HG03521 (cell line): Measurements from ENCODE around the gene GPI.
"Not testable (repeated sequence)": the region's sequence is repeated elsewhere in the genome, so short reads cannot be mapped to it uniquely, and the experiment has no call there.

ENCODE experiments used
- ATAC-seq: cut with Tn5 transposase; IDR thresholded peaks from one replicate; pipeline ENCODE4 v1.9.1; 2021; ENCODE audit warnings: mild to moderate bottlenecking, moderate library complexity; ENCODE audit not compliant: unreplicated experiment

Gene GPI

DNA sequence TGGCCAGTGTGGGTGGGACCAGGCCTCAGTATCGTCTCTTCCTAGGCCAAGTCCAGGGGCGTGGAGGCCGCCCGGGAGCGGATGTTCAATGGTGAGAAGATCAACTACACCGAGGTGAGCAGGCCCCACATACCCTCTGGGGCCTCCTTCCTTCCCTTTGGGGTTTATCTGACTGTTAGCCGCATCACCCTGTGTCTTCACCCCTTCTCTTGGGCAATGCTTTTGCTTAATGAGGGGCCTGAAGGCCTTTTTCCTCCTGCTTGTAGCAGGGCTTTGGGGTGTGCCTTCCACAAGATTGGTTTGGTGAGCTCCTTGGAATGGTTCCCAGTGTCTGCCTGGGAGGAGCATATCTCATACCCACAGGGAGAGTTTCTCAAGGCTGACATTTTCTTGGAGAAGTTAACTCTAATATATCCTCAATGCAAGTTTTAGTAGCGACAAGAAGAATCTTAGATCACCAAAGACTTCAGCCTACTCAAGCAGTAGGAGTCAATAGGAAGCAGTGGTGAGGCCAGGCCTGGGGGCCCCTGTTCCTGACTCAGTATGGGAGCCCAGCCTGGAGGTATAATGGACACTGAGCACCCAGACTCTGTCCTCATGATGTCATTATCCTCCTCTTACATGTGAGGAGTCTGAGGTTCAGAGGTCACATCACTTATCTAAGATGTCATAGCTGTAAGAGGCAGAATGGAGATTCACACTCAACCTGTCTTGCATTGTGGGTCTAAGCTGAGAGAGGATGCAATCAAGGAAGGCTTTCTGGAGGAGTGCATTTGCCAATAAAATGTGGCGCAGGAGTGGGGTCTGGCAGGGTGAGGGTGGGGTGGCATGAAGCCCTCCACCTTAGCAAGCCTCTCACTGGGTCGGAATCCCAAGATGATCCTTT lies 2.0 kb downstream of the GPI start:
- no peak for ATAC-seq

DNA sequence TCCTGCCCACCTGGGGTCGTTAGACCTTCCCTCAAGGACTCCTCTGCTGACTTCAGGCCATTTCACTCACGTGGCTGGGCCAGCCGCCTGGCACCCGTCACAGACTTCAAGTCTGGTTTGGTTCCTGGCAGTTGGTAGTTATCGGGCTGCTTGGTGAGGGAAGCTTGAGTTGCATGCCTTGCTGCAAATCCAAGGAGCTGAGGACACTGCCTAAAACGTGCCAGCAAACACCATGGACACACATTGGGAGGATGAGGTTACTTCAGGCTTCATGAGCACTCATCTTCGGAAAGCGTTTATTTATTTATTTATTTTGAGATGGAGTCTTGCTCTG lies 2.6 kb downstream of the GPI start:
- no peak for ATAC-seq

DNA sequence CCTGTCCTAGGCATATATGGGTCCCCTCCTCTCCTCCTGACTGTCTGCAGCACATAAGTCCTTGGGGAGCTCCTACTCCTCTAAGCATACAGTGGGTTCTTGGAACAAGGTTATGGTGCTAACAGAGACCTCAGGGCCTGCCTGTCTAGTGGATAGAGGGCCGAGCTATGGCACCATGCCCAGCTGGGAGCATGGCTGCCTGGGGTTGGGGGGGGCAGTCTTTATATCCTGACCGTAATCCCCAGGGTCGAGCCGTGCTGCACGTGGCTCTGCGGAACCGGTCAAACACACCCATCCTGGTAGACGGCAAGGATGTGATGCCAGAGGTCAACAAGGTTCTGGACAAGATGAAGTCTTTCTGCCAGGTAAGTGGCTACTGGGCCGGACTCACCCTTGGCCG lies 3.3 kb downstream of the GPI start:
- ATAC-seq = no peak

DNA sequence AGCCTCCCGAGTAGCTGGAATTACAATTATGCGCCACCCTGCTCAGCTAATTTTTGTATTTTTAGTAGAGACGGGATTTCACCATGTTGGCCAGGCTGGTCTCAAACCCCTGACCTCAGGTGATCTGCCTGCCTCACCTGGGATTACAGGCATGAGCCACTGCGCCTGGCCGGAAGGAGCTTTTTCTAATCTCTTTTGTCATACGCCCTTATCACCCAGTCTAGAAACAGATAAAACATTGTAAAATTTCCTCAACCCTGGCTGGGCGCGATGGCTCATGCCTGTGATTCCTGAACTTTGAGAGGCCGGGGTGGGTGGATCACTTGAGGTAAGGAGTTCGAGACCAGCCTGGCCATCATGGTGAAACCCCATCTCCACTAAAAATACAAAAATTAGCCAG lies 4.2 kb downstream of the GPI start:
- not testable (repeated sequence) for ATAC-seq

DNA sequence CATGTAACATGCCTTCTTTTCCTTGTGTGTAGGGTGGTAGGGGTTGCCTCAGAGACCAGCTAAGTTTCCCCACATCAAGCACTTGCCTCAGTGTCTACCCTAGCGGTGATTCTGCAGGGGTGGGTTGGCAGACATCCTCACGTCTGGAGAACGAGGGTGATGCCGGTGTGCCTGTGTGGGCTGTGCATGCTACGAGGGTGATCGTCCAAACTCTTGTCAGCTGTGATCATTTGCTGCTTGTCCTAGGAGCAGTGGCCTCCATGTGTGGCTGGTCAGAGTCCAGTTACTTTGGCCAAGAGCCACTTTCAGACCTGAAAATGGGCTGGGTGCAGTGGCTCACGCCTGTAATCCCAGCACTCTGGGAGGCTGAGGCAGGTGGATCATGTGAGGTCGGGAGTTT lies 5.1 kb downstream of the GPI start:
- no peak for ATAC-seq

DNA sequence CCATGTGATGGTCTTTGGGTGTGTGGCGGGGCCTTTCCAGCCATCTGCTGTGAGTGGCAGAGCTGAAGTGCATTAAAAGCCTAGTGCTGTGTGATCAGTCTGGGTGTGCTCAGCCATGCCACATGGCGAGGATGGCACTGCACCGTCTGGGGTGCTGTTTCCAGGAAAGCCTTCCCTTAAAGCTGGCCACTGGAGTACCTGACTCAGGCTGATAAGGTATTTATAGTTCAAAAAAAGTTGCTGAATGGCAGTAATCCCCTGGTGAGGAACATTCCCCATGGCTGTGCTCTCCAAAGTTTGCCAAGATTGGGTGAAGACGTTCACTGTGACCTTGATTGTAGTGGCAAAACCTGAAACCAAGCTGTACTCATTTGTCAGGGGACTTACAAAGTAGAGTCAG lies 6.0 kb downstream of the GPI start:
- no peak for ATAC-seq

DNA sequence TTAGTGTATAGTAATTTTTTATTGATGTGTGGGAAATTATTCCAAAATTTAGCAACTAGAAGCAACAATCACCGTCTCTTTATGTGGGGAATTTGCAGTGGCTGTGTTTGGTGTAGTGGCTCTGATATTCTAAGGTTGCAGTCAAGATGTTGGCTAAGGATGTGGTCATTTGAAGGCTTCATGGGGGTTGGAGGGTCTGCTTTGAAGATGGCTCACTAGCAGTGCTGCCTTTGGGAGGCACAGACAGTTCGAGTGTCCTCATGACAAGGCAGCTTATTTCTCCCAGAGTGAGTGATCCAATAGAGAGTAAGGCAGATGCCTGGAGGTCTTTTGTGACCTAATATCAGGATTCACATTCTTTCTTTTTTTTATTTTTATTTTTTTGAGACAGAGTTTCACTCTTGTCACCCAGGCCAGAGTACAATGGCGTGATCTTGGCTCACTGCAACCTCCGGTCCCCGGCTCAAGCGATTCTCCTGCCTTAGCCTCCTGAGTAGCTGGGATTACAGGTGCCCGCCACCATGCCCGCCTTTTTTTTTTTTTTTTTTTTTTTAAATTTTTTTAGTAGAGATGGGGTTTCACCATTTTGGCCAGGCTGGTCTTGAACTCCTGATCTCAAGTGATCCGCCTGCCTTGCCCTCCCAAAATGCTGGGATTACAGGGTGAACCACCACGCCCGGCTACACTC lies 8.7 kb downstream of the GPI start:
- ATAC-seq = no peak

DNA sequence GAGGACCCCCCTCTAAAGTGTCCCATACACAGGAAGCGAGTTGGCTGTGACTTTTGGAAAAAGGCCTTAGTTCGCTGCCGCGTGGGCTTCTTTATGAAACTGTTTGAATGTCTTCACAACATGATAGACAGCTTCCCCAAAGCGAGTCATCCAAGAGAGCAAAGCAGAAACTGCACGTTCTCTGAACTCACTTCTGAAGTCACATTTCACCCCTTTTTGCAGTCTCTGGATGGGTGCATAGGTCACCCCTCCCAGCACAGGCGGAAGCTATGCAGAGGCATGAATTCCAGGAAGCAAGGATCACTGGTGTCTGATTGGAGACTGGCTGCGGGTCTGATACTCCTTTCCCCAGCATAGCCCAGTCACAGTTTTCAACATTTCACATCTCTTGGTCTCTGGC lies 10.6 kb downstream of the GPI start:
- ATAC-seq = no peak

DNA sequence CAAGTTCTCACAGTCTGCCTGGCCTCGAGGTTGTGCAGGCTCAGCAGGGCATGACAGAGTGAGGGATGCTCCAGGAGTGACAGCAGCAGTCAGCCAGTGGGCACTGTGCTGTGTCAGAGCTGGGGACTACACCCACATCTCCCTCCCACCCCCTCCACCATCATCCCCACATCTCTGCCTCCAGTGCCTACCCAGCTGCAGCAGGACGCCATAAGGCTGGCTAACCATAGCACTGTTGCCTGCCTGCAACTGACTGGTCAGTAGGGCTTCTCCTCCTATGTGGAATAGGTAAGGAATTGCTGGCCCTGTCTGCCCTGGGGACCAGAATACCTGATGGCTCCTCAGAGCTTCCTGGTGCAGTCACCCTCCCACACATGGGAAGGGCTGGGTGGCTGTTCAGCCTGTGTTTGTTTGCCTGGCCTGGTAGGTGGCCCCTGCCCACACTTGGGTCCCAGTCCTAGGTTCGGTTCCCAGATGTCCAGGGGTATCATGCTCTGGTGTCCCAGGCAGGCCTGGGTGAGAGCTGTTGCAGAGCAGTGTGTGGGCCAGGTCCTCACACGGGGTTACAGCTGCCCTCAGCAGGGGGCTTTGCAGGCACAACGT lies 15.7 kb downstream of the GPI start:
- ATAC-seq = no peak

DNA sequence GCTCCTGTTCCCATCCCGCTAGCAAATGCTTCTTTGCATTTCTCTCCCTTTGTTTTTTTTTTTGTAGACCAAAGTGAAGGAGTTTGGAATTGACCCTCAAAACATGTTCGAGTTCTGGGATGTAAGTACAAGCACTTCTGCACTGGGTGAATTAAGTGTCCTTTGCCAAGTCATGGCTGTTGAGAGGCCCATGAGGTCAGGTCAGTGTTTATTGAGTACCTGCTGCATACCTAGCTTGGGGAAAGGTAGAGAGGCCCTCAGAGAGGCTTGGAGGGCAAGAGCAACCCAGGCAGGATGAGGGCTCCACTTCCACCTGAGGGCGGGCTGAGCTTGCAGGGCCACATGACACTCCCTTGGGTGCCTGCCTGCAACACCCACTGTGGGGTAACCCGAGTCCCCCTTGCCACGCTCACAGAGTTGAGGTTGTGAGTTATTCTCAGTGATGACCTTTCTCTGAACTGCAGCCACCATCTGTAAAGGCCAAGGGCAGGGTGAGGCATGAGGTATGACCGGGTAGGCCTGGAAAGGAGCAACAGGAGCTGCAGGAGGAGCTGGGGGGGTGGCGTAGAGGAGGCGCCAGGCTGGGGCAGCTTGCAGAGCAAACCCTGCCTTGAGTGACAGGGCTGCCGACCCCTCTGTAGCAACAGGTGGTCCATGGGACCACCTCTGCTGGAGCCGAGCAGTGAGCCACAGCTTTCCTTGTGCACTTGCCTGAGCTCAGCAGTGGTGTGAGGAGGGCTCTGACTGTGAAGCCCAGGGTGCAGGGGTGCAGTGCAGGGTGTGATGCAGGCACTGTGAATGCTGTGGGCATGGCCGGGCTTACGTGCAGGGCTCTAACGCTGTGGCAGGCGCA lies 16.6 kb downstream of the GPI start:
- ATAC-seq = no peak

DNA sequence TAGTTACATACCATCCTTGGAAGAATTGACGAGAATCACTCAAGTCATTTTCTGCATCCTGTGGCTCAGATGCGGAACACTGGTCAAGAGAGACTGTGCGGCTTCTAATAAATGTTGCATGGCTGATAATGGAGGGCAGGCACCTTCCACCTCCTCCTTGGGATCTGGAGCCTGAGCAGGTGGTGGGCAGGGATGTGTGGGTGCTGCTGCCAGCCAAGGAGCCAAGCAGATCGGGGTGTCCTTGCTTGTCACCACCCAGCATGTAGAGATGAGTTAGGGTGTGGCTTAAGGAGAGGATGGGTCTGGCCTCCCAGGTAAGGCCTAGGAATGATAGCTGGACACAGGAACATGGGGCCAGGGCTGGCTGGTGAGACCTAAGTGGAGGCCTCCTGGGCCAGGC lies 17.5 kb downstream of the GPI start:
- no peak for ATAC-seq

DNA sequence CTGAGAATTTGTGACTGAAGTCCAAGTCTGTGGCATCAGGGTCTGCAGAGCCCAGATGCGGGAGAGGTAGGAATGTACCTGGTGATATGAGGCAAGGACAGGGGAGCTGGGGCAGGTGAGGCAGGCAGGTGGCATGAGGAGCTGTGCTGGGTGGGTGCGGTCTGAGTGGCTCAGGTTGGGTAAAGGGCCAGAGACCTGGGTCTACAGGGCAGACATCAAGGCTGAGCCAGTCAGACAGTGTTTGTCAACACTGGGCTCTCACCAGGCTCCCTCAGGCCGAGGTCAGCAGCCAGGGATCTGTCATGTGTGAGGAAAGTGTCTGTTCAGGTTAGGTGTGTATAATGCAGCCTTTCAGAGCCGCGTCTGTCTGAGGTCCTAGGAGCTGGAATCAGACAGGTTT lies 18.6 kb downstream of the GPI start:
- ATAC-seq = no peak

DNA sequence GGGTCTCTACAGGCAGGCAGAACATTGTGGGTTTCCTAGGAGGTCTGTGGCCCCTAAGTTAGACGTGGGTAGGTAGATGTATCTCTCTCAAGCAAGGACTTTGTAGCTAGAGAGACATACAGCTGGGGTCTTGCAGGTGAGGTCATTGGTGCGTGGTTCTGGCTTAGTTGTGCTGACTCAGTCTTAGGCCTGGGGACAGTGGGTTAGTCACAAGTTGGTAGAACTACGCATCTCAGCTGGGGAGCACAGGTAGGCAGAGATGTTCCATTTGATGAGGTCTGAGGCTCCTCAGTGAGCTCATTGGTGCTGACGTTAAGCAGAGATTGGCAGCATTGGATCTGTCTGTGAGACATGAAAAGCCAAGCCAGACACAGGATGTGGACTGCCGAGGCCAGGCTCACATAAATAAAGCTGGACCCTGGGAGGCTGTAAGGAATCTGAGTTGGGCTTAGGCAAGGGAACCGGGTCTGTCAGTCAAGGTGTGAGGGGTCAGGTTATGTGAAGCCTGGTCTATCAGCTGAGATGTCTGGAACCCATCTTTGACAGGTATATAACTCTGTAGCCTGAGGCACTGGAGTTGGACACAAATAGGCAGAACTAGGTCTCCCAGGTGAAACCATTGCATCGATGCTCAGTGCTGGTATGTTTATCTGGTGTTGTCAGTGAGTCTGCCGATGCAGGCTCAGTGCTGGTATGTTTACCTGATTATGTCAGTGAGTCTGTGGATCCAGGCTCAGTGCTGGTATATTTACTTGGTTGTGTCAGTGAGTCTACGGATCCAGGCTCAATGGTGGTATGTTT lies 21.8 kb downstream of the GPI start:
- no peak for ATAC-seq

DNA sequence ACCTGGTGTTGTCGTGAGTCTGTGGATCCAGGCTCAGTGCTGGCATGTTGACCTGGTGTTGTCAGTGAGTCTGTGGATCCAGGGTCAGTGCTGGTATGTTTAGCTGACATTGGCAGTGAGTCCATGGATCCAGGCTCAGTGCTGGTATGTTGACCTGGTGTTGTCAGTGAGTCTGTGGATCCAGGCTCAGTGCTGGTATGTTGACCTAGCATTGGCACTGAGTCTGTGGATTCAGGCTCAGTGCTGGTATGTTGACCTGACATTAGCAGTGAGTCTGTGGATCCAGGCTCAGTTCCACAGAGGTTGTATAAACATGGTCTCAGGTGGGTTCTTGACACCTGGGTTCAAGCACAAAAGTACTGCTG lies 22.4 kb downstream of the GPI start:
- no peak for ATAC-seq

DNA sequence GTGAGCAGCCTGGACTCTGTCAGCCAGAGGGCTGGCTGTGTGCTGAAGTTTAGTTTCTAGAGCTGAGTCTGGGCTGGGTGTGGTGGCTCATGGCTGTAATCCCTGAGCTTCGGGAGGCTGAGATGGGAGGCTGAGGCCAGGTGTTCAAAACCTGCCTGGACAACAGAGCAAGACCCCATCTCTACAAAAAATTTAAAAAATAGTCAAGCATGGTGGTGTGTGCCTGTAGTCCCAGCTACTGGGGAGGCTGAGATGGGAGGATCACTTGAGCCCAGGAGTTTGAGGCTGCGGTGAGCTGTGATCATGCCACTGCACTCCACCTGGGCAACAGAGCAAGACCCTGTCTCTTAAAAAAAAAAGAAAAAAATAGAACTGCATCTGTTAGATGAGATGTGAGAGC lies 23.7 kb downstream of the GPI start:
- not testable (repeated sequence) for ATAC-seq

DNA sequence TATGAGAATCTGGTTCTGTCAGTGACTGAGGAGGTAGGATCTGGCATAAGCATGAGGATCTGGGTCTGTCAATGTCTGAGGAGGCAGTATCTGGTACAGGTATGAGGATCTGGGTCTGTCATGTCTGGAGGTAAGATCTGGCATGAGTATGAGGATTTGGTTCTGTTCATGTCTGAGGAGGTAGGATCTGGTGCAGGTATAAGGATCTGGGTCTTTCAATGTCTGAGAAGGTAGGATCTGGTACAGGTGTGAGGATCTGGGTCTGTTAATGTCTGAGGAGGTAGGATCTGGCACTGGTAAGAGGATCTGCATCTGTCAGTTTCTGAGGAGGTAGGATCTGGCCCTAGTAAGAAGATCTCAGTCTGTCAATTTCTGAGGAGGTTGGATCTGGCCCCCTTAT lies 26.8 kb downstream of the GPI start:
- ATAC-seq = no peak

DNA sequence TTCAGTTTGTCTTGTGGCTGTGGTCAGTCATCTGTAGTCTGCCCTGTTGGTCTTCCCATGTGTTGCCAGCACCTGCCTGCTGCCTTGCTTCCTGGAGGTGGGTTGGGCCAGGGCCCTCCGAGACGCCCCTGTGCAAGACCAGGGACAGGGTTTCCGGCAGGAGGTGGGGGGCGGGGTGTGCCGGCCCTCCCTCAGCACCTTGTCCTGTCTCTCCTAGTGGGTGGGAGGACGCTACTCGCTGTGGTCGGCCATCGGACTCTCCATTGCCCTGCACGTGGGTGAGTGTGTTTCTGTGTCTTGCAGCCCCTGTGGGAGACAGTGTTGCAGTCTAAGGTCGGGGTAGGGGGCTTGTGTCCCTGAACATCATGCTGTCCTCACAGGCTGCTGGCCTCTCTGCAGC lies 28.0 kb downstream of the GPI start:
- no peak for ATAC-seq

DNA sequence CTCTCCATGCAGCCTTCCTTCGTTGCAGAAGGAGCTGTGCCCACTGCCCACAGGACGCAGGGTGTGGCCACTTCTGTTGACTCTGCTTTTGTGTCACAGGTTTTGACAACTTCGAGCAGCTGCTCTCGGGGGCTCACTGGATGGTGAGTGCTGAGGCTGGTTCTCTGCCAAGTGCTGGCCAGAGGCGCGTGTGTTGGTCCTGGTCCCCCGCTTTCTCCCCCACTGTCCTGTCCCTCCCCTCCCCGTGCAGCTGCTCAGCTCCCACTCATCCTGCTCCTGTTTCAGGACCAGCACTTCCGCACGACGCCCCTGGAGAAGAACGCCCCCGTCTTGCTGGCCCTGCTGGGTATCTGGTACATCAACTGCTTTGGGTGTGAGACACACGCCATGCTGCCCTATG lies 28.6 kb downstream of the GPI start:
- no peak for ATAC-seq

DNA sequence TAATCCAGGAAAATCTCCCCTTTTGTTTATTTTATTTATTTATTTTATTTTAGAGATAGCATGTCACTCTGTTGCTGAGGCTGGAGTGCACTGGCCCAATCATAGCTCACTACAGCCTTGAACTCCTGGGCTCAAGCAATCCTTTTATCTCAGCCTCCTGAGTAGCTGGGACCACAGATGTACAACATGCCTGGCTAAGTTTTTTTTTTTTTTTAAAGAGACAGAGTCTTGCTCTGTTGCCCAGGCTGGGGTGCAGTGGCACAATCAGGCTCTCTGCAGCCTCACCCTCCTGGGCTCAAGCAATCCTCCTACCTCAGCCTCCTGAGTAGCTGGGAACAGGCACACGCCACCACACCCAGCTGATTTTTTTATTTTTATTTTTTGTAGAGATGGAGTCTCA lies 32.9 kb downstream of the GPI start:
- ATAC-seq = no peak

DNA sequence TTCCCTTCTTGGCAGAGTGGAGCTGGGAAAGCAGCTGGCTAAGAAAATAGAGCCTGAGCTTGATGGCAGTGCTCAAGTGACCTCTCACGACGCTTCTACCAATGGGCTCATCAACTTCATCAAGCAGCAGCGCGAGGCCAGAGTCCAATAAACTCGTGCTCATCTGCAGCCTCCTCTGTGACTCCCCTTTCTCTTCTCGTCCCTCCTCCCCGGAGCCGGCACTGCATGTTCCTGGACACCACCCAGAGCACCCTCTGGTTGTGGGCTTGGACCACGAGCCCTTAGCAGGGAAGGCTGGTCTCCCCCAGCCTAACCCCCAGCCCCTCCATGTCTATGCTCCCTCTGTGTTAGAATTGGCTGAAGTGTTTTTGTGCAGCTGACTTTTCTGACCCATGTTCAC lies 34.9 kb downstream of the GPI start:
- no peak for ATAC-seq

DNA sequence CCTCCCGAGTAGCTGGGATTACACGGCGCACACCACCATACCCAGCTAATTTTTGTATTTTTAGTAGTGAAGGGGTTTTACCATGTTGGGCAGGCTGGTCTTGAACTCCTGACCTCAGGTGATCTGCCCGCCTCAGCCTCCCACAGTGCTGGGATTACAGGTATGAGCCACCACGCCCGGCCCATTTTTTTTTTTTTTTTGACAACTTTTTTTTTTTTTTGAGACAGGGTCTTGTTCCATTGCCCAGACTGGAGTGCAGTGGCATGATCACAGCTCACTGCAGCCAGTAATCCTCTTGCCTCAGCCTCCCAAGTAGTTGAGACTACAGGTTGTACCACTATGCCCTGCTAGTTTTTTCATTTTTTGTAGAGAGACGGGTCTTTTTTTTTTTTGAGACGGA lies 35.8 kb downstream of the GPI start:
- ATAC-seq = not testable (repeated sequence)
